ENCODE measurements around the gene TMEM53. TPM values are rescaled to one million over a fixed set of nuclear protein-coding genes. Genes with fewer than 3 reads are reported as not detected.

The TMEM53 gene
- total RNA-seq, 1 experiment from 2014 or later, result 6.2 TPM

- no peak overlapping the region for H3K23ac ChIP-seq (ENCODE audit: insufficient read length, low read depth, low read length)
- no peak overlapping the region for H2BK5ac ChIP-seq (ENCODE audit: insufficient read length, low read length)
- H3K36me3 Mint-ChIP-seq (ENCODE audit: insufficient read depth in 1 of 3, low read depth in 3 of 3), result peaks cover 13 to 45% (median 38%) of the 10 kb centered on the region in 3 experiments; a peak in 6 of 7 replicates
- DNase-seq, result peak; percentile 87
- no peaks in the 10 kb centered on the region for H4K20me1 ChIP-seq (ENCODE audit: control insufficient read depth, insufficient read depth, insufficient read length)
- no peak overlapping the region for H3K14ac ChIP-seq (ENCODE audit: insufficient read depth, low read length)
- no peak overlapping the region for H3K18ac ChIP-seq (ENCODE audit: insufficient read length, low read depth, low read length)
- H4K91ac ChIP-seq (ENCODE audit: insufficient read length, low read depth, low read length), result no peak overlapping the region
- TF ChIP-seq CTCF (conservative IDR thresholded peaks at IDR 0.05), result peak; percentile 98
- H3K27ac Mint-ChIP-seq, result peak overlapping the region in 2 of 3 experiments; percentile 41 to 80; a peak in 3 of 7 replicates
- no peak overlapping the region for H2BK20ac ChIP-seq (ENCODE audit: low read depth, low read length, poor library complexity, severe bottlenecking)
- no peak overlapping the region for H2AFZ ChIP-seq (ENCODE audit: low read length)
- no peak overlapping the region for H3K9ac ChIP-seq (ENCODE audit: extremely low read depth, insufficient read length, low read length)
- no peaks in the 10 kb centered on the region for H3K27me3 Mint-ChIP-seq (ENCODE audit: low read depth)
- H3K4me2 ChIP-seq (ENCODE audit: insufficient read depth, insufficient read length, low read length), result no peak overlapping the region
- no peak overlapping the region for H3K56ac ChIP-seq (ENCODE audit: insufficient read length, low read depth, low read length)
- H3K9me3 Mint-ChIP-seq, result no peaks in the 10 kb centered on the region
- H3K4me3 Mint-ChIP-seq, result no peak overlapping the region
- H3K4ac ChIP-seq (ENCODE audit: low read depth, low read length), result no peak overlapping the region
- H3K27me3 ChIP-seq (ENCODE audit: insufficient read depth, low read length), result no peaks in the 10 kb centered on the region
- no peaks in the 10 kb centered on the region for H3K9me3 ChIP-seq (ENCODE audit: control insufficient read depth, low read depth, low read length)
- no peak overlapping the region for H3T11ph ChIP-seq (ENCODE audit: low read length)
- no peak overlapping the region for H2BK15ac ChIP-seq (ENCODE audit: low read depth, low read length)
- H3K79me1 ChIP-seq (ENCODE audit: insufficient read depth, low read depth, low read length, poor library complexity, severe bottlenecking), result no peaks in the 10 kb centered on the region
- no peaks in the 10 kb centered on the region for H3K79me2 ChIP-seq (ENCODE audit: insufficient read depth, low read length)
- no peak overlapping the region for H4K8ac ChIP-seq (replicated peaks; ENCODE audit: insufficient read length, low read depth, low read length)
- no peak overlapping the region for H2BK12ac ChIP-seq (ENCODE audit: insufficient read length, low read depth, low read length)
- no peak overlapping the region for H2BK120ac ChIP-seq (ENCODE audit: low read depth, low read length, poor library complexity, severe bottlenecking)
- H2AK5ac ChIP-seq (ENCODE audit: insufficient read length, low read length), result no peak overlapping the region
- H3K27ac ChIP-seq (ENCODE audit: insufficient read length, low read depth, low read length), result no peak overlapping the region
- no peaks in the 10 kb centered on the region for H3K4me1 ChIP-seq (ENCODE audit: insufficient read depth, low read length)
- no peak overlapping the region for H4K5ac ChIP-seq (ENCODE audit: insufficient read length, low read depth, low read length)
- no peaks in the 10 kb centered on the region for H3K23me2 ChIP-seq (ENCODE audit: insufficient read length, low read depth, low read length, poor library complexity, severe bottlenecking)
- WGBS (ENCODE audit: extremely low coverage, insufficient read length, low lambda C conversion rate), result no CpG with 5 or more reads among the region's 7 CpGs
- peaks cover 22 to 44% of the 10 kb centered on the region in 2 experiments for H3K4me1 Mint-ChIP-seq
Observed at GRCh38 chr1:44652445-44653106, 21.7 kb downstream of the TMEM53 start.
